Measurements from ENCODE around the gene DUSP22. TPM values are rescaled to one million over a fixed set of nuclear protein-coding genes. Genes with fewer than 3 reads are reported as not detected.

Gene DUSP22
- total RNA-seq, 1 donor from 2014 or later: 23.7 TPM

GRCh38 chr6:297571-298232 is 5.4 kb downstream of the DUSP22 start:
- DNase-seq: no peak

GRCh38 chr6:298233-299103 is 6.2 kb downstream of the DUSP22 start:
- DNase-seq: no peak

GRCh38 chr6:299104-299980 is 7.1 kb downstream of the DUSP22 start:
- DNase-seq: no peak

GRCh38 chr6:300026-300425 is 7.7 kb downstream of the DUSP22 start:
- no peak for DNase-seq

- DNase-seq: no peak
These were observed 8.4 kb downstream of the DUSP22 start for GRCh38 chr6:300494-301198.

- DNase-seq: no peak
These were observed 9.2 kb downstream of the DUSP22 start for GRCh38 chr6:301526-301925.

- DNase-seq: no peak
These were observed 9.8 kb downstream of the DUSP22 start for GRCh38 chr6:301929-302705.

- no peak for DNase-seq
These were observed 10.5 kb downstream of the DUSP22 start for GRCh38 chr6:302760-303159.

- no peak for DNase-seq
These were observed 11.0 kb downstream of the DUSP22 start for GRCh38 chr6:303263-303662.

- DNase-seq: no peak
These were observed 11.8 kb downstream of the DUSP22 start for GRCh38 chr6:303948-304558.

- DNase-seq: no peak
These were observed 12.6 kb downstream of the DUSP22 start for GRCh38 chr6:304833-305370.

- DNase-seq: no peak
These were observed 13.3 kb downstream of the DUSP22 start for GRCh38 chr6:305371-306206.

- DNase-seq: no peak
These were observed 14.4 kb downstream of the DUSP22 start for GRCh38 chr6:306641-307061.

GRCh38 chr6:307065-307814 is 15.0 kb downstream of the DUSP22 start:
- no peak for DNase-seq

GRCh38 chr6:307874-308273 is 15.6 kb downstream of the DUSP22 start:
- DNase-seq: no peak

GRCh38 chr6:308307-308706 is 16.0 kb downstream of the DUSP22 start:
- DNase-seq: no peak

GRCh38 chr6:308768-309167 is 16.5 kb downstream of the DUSP22 start:
- DNase-seq: no peak

GRCh38 chr6:309947-310346 is 17.7 kb downstream of the DUSP22 start:
- no peak for DNase-seq

- no peak for DNase-seq
These were observed 18.4 kb downstream of the DUSP22 start for GRCh38 chr6:310671-311070.
